IMR-90 (cell line): ENCODE results near the gene FANCD2OS. TPM values are rescaled to one million over a fixed set of nuclear protein-coding genes. Genes with fewer than 3 reads are reported as not detected.

Source experiments
- ATAC-seq: fragments of 200-7000 bp; cut with Tn5 transposase; 2 replicates; pipeline ENCODE4 v1.9.1; 2020; ENCODE audit warnings: low read depth, mild to moderate bottlenecking, moderate library complexity
- BruUV-seq: library from RNA; stranded (reverse); fragments of 400-500 nt; replicated peaks from 2 replicates; lab custom pipeline; 2021; lab: Mats Ljungman, UMichigan
- CTCF ChIA-PET: fragments of 300-600 bp; formaldehyde crosslinking; extraction: SDS; loops from one replicate; lab custom pipeline; 2021; ENCODE audit warnings: antibody characterized with exemption; lab: Yijun Ruan, JAX
- POLR2A ChIA-PET: fragments of 300-600 bp; sonication (Branson Sonifier 250); formaldehyde crosslinking; loops from one replicate; lab custom pipeline; 2022; ENCODE audit warnings: antibody characterized with exemption; ENCODE audit not compliant: unreplicated experiment; lab: Charles Lee
- DNase-seq: peaks from one replicate; pipeline ENCODE4 v3.0.0; 2013
- H2AFZ ChIP-seq: replicated peaks from 2 replicates; pipeline ENCODE3; 2013; ENCODE audit warnings: low read length, mild to moderate bottlenecking; ENCODE audit not compliant: poor library complexity
- H2AK5ac ChIP-seq: 2 replicates; pipeline ENCODE4 v1.6.1; 2013; ENCODE audit warnings: low read depth, low read length, inconsistent platforms
- H2AK9ac ChIP-seq: replicated peaks from 2 replicates; pipeline ENCODE3; 2013; ENCODE audit warnings: mild to moderate bottlenecking, low read depth, low read length, moderate library complexity; ENCODE audit not compliant: poor library complexity
- H2BK120ac ChIP-seq: 2 replicates; pipeline ENCODE4 v1.6.1; 2013; ENCODE audit warnings: low read depth, low read length, inconsistent platforms
- H2BK15ac ChIP-seq: 3 replicates; pipeline ENCODE4 v1.6.1; 2013; ENCODE audit warnings: low read depth, low read length, inconsistent platforms
- H2BK20ac ChIP-seq: 2 replicates; pipeline ENCODE4 v1.6.1; 2013; ENCODE audit warnings: low read depth, mild to moderate bottlenecking, inconsistent platforms, low read length, moderate library complexity
- H2BK5ac ChIP-seq: 2 replicates; pipeline ENCODE4 v1.6.1; 2013; ENCODE audit warnings: mild to moderate bottlenecking, low read depth, low read length, inconsistent platforms; ENCODE audit not compliant: poor library complexity, severe bottlenecking
- H3K14ac ChIP-seq: replicated peaks from 2 replicates; pipeline ENCODE4 v1.6.1; 2013; ENCODE audit warnings: low read depth, low read length, inconsistent platforms
- H3K18ac ChIP-seq: 2 replicates; pipeline ENCODE4 v1.6.1; 2013; ENCODE audit warnings: low read depth, low read length, control low read depth
- H3K23ac ChIP-seq: 2 replicates; pipeline ENCODE4 v1.6.1; 2013; ENCODE audit warnings: low read depth, low read length, inconsistent platforms
- H3K27ac ChIP-seq: 2 replicates; pipeline ENCODE4 v1.5.1; 2013; ENCODE audit warnings: mild to moderate bottlenecking, control low read depth, low read length; ENCODE audit not compliant: insufficient read depth
- H3K27me3 ChIP-seq: 2 replicates; pipeline ENCODE4 v1.6.1; 2013; ENCODE audit warnings: low read length; ENCODE audit not compliant: control insufficient read depth, insufficient read depth
- H3K36me3 ChIP-seq: 2 replicates; pipeline ENCODE4 v1.6.1; 2013; ENCODE audit warnings: low read length, mixed read lengths; ENCODE audit not compliant: control insufficient read depth, insufficient read depth
- H3K4ac ChIP-seq: 2 replicates; pipeline ENCODE4 v1.6.1; 2013; ENCODE audit warnings: low read depth, low read length, inconsistent platforms
- H3K4me1 ChIP-seq: 2 replicates; pipeline ENCODE4 v1.6.1; 2013; ENCODE audit warnings: low read length, mixed read lengths; ENCODE audit not compliant: control insufficient read depth, insufficient read depth
- H3K4me2 ChIP-seq: 2 replicates; pipeline ENCODE4 v1.6.1; 2013; ENCODE audit warnings: low read depth, mild to moderate bottlenecking, control low read depth, low read length, moderate library complexity
- H3K4me3 ChIP-seq: 2 replicates; pipeline ENCODE4 v1.5.1; 2013; ENCODE audit warnings: low read depth, mild to moderate bottlenecking, control low read depth, low read length, moderate library complexity; ENCODE audit not compliant: insufficient read depth
- H3K56ac ChIP-seq: 2 replicates; pipeline ENCODE4 v1.6.1; 2013; ENCODE audit warnings: low read length, inconsistent platforms; ENCODE audit not compliant: insufficient read depth; ENCODE audit errors: extremely low read depth
- H3K79me1 ChIP-seq, 2 experiments: 2 replicates each; pipeline ENCODE4 v1.6.1; 2013; ENCODE audit warnings: low read length in 2 of 2, inconsistent platforms in 1 of 2, low read depth in 1 of 2
- H3K9ac ChIP-seq: 2 replicates; pipeline ENCODE4 v1.6.1; 2013; ENCODE audit warnings: low read depth, low read length, control low read depth
- H3K9me1 ChIP-seq: 2 replicates; pipeline ENCODE4 v1.6.1; 2013; ENCODE audit warnings: low read length, inconsistent platforms; ENCODE audit not compliant: insufficient read depth
- H3K9me3 ChIP-seq: 2 replicates; pipeline ENCODE4 v1.6.1; 2013; ENCODE audit warnings: low read length; ENCODE audit not compliant: control insufficient read depth, insufficient read depth
- H4K20me1 ChIP-seq: 2 replicates; pipeline ENCODE4 v1.6.1; 2013; ENCODE audit warnings: low read length, inconsistent platforms; ENCODE audit not compliant: insufficient read depth
- H4K5ac ChIP-seq: 2 replicates; pipeline ENCODE4 v1.6.1; 2013; ENCODE audit warnings: mild to moderate bottlenecking, low read depth, low read length, control low read depth
- H4K8ac ChIP-seq, 2 experiments: 2 replicates each; pipeline ENCODE4 v1.6.1; 2013; ENCODE audit warnings: low read depth in 2 of 2, low read length in 2 of 2, control low read depth in 1 of 2, inconsistent platforms in 1 of 2
- H4K91ac ChIP-seq: 2 replicates; pipeline ENCODE4 v1.6.1; 2013; ENCODE audit warnings: low read depth, low read length, inconsistent platforms; ENCODE audit not compliant: insufficient read depth
- CHD1 ChIP-seq: IDR thresholded peaks from 2 replicates; pipeline ENCODE4 v1.6.1; 2012; ENCODE audit warnings: low read depth, low read length, improper control_type of control experiment
- FOS ChIP-seq: fragments of 150-350 bp; IDR thresholded peaks from 2 replicates; pipeline ENCODE4 v1.6.1; 2016; ENCODE audit warnings: low read depth, low read length
- MAZ ChIP-seq: IDR thresholded peaks from 2 replicates; pipeline ENCODE4 v1.6.1; 2012; ENCODE audit warnings: low read depth, mild to moderate bottlenecking, low read length, improper control_type of control experiment, moderate library complexity, borderline replicate concordance
- MXI1 ChIP-seq: IDR thresholded peaks from 2 replicates; pipeline ENCODE4 v1.6.1; 2012; ENCODE audit warnings: low read depth, mild to moderate bottlenecking, low read length, moderate library complexity, borderline replicate concordance
- WGBS, 2 experiments: methylation state at CpG; one replicate each; pipeline versions ENCODE4 v1.1.5 to v1.1.7; 2013; ENCODE audit warnings: missing lambda C conversion rate in 2 of 2; ENCODE audit not compliant: insufficient read length in 1 of 2; ENCODE audit errors: extremely low coverage in 2 of 2; 5-methylcytosine and 5-hydroxymethylcytosine counted together
- dilution Hi-C: fragments of 300-500 bp; cut with HindIII; formaldehyde crosslinking; loops from one replicate; pipeline ENCODE4 v1.14.3; 2018; ENCODE audit warnings: low sequenced_read_pairs; ENCODE audit not compliant: unreplicated experiment
- in situ Hi-C: fragments of 300-500 bp; cut with MboI; formaldehyde crosslinking; loops from 3 replicates; pipeline ENCODE4 v1.14.3; 2019; ENCODE audit warnings: low sequenced_read_pairs, inconsistent platforms, mixed read lengths
- intact Hi-C: fragments of 100-400 bp; cut with micrococcal nuclease; formaldehyde crosslinking; loops from 2 replicates; pipeline ENCODE4 v1.10.0; 2022
- polyA plus RNA-seq, 3 experiments: library from polyadenylated mRNA; depleted of rRNA; stranded (reverse); fragments of >200 nt; gene quantifications; 2 replicates each; pipeline ENCODE4 v1.2.3, GENCODE V29; 2012; ENCODE audit warnings: low replicate concordance in 1 of 3
- total RNA-seq: library from RNA; depleted of rRNA; stranded (reverse); fragments of >200 nt; gene quantifications from 2 replicates; pipeline ENCODE4 v1.2.3, GENCODE V29; 2012

The FANCD2OS gene
- total and polyA plus RNA-seq, 2 of the 4 experiments (the other 2 are of a cell fraction) = not detected

DNA sequence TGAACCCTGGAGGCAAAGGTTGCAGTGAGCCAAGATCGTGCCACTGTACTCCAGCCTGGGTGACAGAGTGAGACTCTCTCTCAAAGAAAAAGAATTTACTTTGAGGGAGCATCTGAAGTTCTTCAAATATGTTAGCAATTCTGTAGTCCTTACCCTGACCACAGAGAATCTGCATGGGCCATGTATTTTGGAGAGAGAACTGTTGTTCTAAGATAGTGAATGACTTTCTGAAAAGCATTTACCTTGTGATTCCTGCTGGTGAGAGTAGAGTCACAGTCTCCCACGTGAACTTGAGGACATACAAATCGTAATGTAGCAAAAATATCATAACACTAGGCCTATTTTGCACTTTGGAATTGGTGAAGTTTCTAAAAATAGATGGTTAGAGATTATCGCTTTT lies 11.3 kb upstream of the FANCD2OS start:
- Histone ChIP-seq H3K9ac (no peak overlapping the region), H3K27me3 (no peaks in the 10 kb centered on the region), H3K4ac (no peak overlapping the region), H3K18ac (no peak overlapping the region), H3K9me3 (no peaks in the 10 kb centered on the region), H3K4me2 (no peak overlapping the region), H3K4me1 (peaks cover 2% of the 10 kb centered on the region; the same call in 1 of the 2 replicates), H2BK20ac (no peak overlapping the region), H2AK5ac (no peak overlapping the region), H2BK5ac (no peak overlapping the region), H3K56ac (no peak overlapping the region), H4K5ac (no peak overlapping the region), H4K20me1 (peaks cover 53% of the 10 kb centered on the region), H2BK15ac (no peak overlapping the region), H2AFZ (no peak overlapping the region), H3K36me3 (peaks cover 4% of the 10 kb centered on the region), H3K14ac (no peak overlapping the region), H4K91ac (no peak overlapping the region), H3K79me1 (peaks cover 29 to 54% of the 10 kb centered on the region in 2 experiments), H3K4me3 (no peak overlapping the region), H3K9me1 (peaks cover 8% of the 10 kb centered on the region), H2AK9ac (no peak overlapping the region), H2BK120ac (no peak overlapping the region), H3K27ac (no peak overlapping the region), H3K23ac (no peak overlapping the region), H4K8ac (no peak overlapping the region)
- CTCF ChIA-PET = interaction anchor here (1.0 kb wide), 1 partner anchor 144 kb away, joined by 3 read pairs; no protein-coding TSS in a partner anchor
- dilution Hi-C loops (no loop called here), intact Hi-C loops (loop anchor here (10.0 kb wide), 1 partner anchor 135 kb away; the partner anchor contains the start of gene EMC3), in situ Hi-C loops (no loop called here)
- POLR2A ChIA-PET = no interaction called here
- no peak for DNase-seq
- no CpG with 5 or more reads among the region's 4 CpGs for WGBS, 2 experiments
- TF ChIP-seq CHD1 (no peak), FOS (no peak), MAZ (no peak), MXI1 (no peak)
- no TSS peak for BruUV-seq
- no peak for ATAC-seq
